Stimulated activated CD4-positive, alpha-beta T cell treated with anti-CD3 and anti-CD28 coated beads, Interleukin-15, amount 100 ng/mL, for 24 hours (primary cell): ENCODE data around the gene WDHD1.
"Not testable (repeated sequence)": the region's sequence is repeated elsewhere in the genome, so short reads cannot be mapped to it uniquely, and the experiment has no call there.

Source experiments
- DNase-seq: peaks from one replicate; pipeline ENCODE4 v3.0.0-alpha.2; 2020

Gene WDHD1

GRCh38 chr14:54946500-54946899, 80.4 kb downstream of the WDHD1 start:
- DNase-seq: no peak

DNA sequence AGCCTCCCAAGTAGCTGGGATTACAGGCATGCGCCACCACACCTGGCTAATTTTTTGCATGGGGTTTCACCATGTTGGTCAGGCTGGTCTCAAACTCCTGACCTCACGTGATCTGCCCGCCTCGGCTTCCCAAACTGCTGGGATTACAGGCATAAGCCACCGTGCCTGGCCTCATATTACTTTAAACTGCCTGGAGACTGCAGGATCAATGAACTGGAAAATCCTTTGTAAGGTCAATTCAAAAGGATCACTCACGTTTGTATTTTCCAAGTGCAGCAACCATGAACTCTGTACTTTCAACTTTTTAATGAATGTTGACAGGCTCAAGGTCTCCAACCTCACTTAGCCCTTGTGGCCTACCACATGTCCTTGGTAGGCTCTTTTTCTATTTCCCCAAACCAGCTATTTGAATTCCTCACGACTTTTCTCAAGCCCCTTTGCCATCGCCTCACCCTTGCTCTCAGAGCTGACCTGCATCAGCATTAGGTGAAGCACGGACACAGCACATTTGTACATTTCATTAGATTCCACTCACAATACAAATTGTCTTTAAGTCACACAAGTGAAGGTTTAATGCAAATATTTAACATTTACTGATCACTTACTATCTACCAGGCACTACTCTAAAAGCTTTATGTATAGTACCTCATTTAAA, 82.0 kb downstream of the WDHD1 start:
- no peak for DNase-seq

DNA sequence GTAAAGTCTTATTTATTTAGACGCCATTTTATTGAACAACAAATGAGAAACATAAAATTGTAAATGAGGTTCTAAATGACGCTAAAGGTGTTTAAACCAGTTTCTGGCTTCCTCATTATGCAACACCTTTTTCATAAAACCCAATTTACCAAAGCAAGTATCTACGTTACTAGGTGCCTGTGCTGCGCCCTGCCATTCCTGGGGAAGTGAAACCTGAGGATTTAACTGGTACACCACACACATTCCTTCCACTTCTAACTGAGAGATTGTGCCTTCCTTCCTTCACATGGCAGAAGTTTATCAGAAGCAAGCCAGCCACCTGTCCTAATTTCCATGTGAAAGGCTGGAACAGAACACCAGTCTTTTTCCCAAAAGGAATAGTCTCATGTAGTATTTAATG, 84.0 kb downstream of the WDHD1 start:
- DNase-seq: no peak

GRCh38 chr14:54936816-54937215, 90.1 kb downstream of the WDHD1 start:
- DNase-seq: no peak

GRCh38 chr14:54935958-54936357, 90.9 kb downstream of the WDHD1 start:
- DNase-seq: no peak

- DNase-seq: no peak
These were observed 91.8 kb downstream of the WDHD1 start for GRCh38 chr14:54935100-54935499.

GRCh38 chr14:54933006-54933405, 93.9 kb downstream of the WDHD1 start:
- no peak for DNase-seq

DNA sequence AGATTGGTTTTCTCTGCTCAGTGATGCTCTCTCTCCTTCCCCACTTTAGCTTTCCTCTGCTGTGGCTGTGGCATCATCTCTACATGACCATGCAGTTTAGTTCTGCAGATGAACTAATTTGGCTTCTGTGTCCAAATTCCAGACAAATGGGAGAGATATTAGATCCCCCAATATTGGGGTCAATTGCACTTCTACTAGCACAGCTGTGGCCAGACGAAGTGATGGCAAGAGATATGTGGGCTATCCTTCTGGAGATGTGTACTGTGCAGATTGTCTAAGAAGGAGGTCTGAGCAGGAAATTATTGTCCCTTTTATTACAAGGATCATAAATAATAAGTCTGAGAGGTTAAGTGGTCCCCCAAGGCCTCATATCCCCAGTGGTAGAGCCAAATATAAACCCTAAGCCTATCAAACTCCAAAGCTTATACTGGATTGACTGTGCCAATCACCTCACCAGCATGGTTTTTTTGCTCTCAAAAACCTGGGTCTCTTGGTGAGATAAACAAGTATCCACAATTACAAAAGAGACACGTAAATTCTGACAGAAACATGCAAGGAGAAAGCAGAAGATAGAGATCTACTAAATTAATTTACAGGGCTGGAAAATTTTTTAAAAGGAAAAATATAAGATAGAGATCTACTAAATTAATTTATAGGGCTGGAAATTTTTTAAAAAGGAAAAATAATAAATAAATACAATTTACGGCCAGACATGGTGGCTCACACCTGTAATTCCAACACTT, 95.1 kb downstream of the WDHD1 start:
- DNase-seq: no peak

DNA sequence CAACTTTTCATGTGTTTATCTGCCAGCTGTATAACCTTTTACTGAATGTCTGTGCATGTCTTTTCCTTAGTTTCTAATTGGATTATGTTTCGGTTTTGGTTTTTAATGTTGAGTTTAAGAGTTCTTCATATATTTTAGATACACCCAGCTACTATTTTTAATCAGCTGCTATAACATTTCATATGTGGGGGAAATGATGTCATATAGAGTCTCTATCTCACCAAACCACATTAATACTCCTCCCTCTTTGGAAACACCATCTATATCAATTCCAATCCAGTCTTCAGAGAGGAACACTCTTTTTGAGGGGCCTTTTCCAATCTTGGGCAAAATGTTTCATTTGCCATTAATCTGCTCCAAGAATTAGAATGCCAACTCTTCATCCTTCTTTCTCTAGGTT, 95.8 kb downstream of the WDHD1 start:
- DNase-seq: no peak

GRCh38 chr14:54929556-54929955, 97.3 kb downstream of the WDHD1 start:
- no peak for DNase-seq

DNA sequence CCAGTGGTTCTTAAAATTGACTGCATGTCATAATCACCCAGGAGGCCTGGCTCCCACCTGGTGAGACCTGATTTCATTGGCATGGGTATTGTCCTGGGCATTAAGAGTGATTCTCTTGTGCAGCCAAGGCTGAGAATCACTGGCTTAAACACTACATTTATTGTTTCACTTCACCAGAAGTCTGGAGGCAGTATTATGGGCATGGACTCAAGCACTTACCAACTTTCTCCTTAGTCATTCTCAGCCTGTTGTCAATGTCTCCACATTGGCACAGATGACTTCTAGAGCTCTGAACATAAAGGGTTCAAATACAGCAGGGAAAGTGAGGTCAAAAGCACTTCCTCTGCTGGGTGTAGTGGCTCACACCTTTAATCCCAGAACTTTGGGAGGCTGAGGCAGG, 98.7 kb downstream of the WDHD1 start:
- no peak for DNase-seq

GRCh38 chr14:54927551-54927950, 99.3 kb downstream of the WDHD1 start:
- DNase-seq: no peak

DNA sequence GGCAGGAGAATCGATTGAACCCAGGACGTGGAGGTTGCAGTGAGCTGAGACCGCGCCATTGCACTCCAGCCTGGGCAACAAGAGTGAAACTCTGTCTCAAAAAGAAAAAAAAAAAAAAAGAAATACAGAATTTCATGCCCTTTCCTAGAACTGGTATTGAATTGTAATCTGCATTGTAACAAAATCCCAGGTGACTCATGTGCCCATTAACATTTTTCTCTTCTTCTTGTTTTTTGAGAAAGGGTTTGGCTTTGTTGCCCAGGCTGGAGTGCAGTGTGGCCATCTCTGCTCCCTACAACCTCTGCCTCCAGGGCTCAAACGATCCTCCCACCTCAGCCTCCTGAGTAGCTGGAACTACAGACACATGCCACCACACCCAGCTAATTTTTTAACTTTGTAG, 100.3 kb downstream of the WDHD1 start:
- not testable (repeated sequence) for DNase-seq

DNA sequence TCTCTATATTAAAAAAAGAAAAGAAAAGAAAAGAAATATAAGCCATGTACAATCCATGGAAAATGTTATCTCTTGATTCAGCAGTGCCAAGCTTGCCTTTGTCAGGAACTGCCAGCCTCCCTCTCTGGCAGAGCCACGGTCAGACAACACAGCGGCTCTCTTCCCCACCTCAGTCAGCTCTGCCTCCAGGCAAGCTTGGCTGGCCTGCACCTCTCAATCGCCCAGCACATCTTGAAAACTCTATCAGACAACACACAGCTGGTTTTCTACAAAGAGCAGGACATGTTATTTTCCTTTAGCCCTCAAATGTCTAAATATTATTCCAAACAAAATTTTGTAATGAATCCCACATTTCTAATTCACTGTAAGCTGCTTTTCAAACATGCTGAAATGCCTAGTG, 104.3 kb downstream of the WDHD1 start:
- DNase-seq: no peak

DNA sequence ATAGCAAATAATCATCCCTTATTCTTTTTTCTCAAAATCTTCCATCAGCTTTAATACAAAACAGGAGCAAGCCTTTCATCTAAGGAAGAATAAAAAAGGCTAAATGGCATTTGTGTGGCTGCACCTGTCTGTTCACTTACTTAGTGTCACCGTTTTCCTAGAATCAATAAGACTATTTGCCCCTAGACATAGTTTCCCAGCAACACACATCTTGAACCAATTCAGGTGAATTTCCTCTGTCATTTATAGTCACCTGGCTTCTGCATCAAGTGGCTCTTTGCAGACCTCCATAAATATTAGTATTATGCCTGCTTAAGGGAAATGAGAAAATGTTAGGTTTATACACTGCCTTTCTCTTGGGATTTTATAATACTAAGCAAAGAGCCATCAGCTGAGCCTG, 106.8 kb downstream of the WDHD1 start:
- no peak for DNase-seq

DNA sequence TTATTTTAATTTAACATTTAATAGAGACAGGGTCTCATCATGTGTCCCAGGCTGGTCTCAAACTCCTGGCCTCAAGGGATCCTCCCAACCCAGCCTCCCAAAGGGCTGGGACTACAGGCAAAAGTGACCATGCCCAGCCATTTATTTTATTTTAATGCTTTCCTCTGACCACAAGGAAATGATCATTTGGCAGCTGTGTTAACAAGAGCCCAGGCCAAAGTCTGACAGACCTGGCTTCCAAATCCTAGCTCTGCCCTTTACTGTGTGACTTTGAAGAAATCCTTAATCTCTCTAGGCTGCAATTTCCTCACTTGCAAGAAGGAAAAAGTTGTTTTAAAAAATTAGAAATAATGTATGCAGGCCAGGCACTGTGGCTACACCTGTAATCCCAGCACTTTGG, 107.6 kb downstream of the WDHD1 start:
- DNase-seq: no peak

- no peak for DNase-seq
These were observed 108.5 kb downstream of the WDHD1 start for GRCh38 chr14:54918427-54918826.

DNA sequence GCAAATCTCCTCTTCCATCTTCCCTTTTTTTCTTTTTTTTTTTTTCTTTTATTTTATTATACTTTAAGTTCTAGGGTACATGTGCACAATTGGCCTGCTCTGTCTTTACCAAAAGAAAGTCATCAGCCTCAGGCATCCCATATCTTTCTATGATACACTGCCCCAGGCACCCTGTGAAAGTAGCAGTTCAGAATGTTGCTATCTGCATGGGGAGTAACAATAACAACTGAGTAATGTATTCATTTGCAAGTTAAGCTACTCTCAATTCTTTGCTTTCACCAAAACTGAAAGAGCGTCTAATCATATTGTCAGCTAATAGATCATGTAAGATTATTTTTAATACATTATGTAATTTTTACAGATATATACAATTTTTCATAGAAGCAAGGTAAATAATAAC, 110.8 kb downstream of the WDHD1 start:
- no peak for DNase-seq

DNA sequence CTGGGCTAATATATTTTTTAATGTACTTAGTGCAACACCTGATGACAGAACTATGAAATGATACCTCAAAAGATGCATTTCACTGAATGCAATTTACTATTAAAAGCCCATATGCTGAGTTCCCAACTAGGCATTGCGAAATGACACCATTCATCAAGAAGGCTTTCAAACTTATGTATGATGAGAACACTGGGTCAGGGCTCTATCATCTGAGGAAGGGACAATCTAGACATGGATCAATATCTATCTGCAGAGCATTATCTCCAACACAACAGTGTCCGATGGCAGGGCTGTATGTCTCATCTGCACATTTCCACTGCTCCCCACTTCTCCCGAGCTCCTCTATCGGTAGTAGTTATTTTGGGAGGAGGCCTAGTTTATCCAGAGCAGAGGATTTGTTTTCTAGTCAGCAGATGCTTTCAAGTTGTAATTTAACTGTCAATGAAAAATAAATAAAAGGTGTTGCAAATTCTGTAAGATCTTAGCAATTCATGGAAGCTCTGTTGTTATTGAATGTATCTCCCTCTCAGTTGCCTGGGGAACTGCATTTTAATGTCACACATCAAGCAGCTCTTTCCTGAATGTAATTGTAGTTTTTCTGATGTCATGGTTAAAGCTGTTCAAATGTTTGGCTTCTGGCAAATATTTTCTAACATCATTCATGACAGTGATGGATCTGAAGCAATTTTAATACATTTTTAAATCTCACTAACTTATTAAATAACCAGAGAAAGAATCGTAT, 116.9 kb downstream of the WDHD1 start:
- DNase-seq: no peak

DNA sequence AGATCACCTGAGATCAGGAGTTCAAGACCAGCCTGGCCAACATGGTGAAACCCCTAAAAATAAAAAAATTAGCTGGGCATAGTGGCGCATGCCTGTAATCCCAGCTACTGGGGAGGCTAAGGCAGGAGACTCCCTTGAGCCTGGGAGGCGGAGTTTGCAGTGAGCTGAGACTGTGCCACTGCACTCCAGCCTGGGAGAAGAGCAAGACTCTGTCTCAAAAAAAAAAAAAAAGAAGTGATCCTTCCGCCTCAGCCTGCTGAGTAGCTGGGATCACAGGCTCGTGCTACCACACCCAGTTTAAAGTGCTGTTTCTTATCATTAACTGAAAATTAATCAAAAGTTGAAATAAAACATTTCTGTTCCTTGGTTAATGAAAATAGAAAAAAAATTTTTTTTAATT, 117.9 kb downstream of the WDHD1 start:
- not testable (repeated sequence) for DNase-seq

- DNase-seq: no peak
These were observed 118.7 kb downstream of the WDHD1 start for GRCh38 chr14:54908190-54908589.

DNA sequence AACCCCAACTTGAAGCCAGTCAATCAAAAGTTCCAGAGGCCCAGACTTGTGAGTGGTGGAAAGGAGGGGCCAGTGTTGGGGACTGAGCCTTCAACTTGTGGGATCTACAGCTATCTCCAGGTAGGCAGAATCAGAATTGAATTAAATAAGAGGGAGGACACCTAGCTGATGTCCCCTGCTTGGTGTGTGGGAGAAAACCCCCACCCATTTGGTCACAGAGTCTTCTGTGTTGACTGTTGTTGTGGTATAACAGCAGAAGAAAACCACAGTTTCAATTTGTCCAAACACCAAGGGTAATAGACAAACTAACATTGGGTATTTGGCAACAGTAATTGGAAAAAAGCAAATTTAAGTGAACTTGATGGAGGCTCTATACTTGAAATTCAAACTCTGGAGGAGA, 120.8 kb downstream of the WDHD1 start:
- no peak for DNase-seq

DNA sequence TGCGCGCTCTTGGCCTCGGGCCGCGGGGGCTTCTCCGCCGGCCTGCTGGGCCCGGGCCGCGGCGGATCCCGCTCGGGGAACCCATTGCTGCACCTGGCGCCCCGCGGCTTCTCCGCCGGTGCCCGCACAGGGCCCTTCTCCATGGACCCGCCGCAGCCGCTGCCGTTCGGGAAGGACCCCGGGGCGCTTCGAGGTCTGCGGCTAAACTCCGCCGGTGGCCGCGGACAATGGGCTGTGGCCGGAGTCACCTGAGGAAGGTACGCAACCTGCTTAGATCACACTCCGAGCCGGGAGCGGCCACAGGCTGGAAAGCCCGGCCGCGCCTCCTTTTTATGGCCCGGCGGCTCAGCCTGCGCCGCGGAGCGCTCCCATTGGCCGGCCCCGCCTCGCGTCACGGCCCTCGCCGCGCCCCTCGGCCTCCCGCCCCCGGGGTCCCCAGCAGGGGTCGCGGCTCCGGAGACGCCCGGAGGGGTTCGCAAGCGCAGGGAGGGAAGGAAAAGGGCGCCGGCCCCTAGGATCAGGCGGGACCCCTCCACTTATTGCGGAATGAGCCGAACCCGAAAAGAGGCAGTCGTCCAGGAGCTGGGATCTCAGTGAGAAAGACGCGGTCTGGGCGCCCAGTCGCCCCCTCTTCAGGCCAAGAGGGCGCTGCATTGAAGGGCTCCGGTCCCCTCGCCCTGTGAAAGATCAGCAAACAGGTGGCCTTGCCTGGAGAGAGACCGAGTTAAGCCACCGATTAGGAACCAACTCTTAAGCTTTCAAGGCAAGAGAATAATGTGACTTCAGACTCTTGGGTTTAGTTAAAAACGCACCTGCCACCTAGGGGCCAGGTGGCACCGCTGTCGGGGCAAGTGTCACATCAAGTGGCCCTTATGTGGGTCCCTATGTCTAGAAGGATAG, 124.1 kb downstream of the WDHD1 start, which contains the start of gene GCH1:
Gene GCH1 (minus strand): TSS at position 306 of the 900 bp plus-strand sequence. CDS start 163 bp downstream, at position 143.
- peak; percentile 81 for DNase-seq
